ENCODE measurements around the gene ZNF362. TPM values are rescaled to one million over a fixed set of nuclear protein-coding genes. Genes with fewer than 3 reads are reported as not detected.

ZNF362 gene
- total and polyA plus RNA-seq, 2 of the 13 experiments (the other 11 are each of a cell fraction or from before 2014, with no cell fraction given), result 8.3 to 14.2 TPM

DNA sequence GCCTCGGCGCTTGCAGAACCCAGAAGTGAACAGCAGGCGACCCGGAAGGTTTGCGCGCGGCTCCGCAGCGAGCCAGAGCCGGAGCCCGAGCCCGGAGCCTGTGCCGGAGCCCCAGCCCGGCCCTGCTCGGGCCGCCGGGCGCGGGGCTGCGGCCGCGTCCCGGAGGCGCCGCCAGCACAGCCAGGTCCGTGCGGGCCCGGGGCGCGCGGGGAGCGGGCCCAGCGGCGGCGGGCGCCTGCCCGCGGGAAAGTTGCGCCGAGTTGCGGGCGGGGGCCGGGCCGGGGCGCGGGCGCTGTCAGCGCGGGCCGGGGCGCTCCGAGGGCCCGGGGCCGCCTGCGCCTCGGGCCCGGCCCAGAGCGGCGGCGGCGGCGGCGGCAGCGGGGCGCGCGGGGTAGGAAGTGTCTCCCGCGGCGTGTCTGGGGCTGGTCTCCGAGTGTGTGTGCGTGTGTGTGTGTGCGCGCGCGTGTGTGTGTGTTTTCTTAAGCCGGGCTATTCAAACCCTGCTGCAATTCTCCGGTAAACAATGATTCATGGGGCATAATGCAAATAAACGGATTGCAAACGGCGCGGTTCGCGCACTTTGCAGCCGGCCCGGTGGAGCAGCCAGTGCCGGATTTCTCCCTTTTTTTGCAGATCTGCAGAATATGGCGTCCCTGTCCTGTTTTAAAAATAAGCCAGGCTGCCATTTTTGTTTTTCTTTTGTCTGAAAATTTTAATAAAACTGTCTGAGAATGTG, at the start of gene ZNF362 (continued):
- TF ChIP-seq BCL6 (CRISPR knock-in tag; IDR thresholded peaks at IDR 0.05) (peak; percentile 21; the same call in 1 of the 2 replicates), ZNF33B (CRISPR knock-in tag; IDR thresholded peaks at IDR 0.05) (no peak), ZNF451 (CRISPR knock-in tag; IDR thresholded peaks at IDR 0.05) (no peak), TEAD2 (CRISPR knock-in tag; IDR thresholded peaks at IDR 0.05) (no peak), ZNF773 (CRISPR knock-in tag; IDR thresholded peaks at IDR 0.05; ENCODE audit: borderline replicate concordance) (no peak), ZNF746 (CRISPR knock-in tag; IDR thresholded peaks at IDR 0.05) (no peak), NCOA2 (CRISPR knock-in tag; IDR thresholded peaks at IDR 0.05) (no peak), TBP (CRISPR knock-in tag; IDR thresholded peaks at IDR 0.05) (no peak), NRL (CRISPR knock-in tag; IDR thresholded peaks at IDR 0.05; ENCODE audit: borderline replicate concordance) (no peak), SALL2 (CRISPR knock-in tag; IDR thresholded peaks at IDR 0.05) (0 out of 2 replicates have a peak, but pooled peaks have one; percentile 25), DPF2 (CRISPR knock-in tag; IDR thresholded peaks at IDR 0.05; ENCODE audit: borderline replicate concordance, low read depth) (no peak), JUND (CRISPR knock-in tag; IDR thresholded peaks at IDR 0.05) (peak; percentile 81), ZNF441 (CRISPR knock-in tag; IDR thresholded peaks at IDR 0.05; ENCODE audit: borderline replicate concordance) (peak; percentile 99), EEA1 (CRISPR knock-in tag; IDR thresholded peaks at IDR 0.05; ENCODE audit: borderline replicate concordance) (no peak), TP53 (CRISPR knock-in tag; conservative IDR thresholded peaks at IDR 0.05) (no peak), SOX13 (IDR thresholded peaks at IDR 0.05) (peak; percentile 51; the same call in 1 of the 2 replicates), SOX13 (CRISPR knock-in tag; conservative IDR thresholded peaks at IDR 0.05 in 1 of 2, IDR thresholded peaks at IDR 0.05 in 1 of 2) (peak in 1 of 2 experiments; percentile 32; a peak in 1 of 4 replicates), SMAD3 (CRISPR knock-in tag; IDR thresholded peaks at IDR 0.05) (no peak), HNF4G (IDR thresholded peaks at IDR 0.05; ENCODE audit: borderline replicate concordance, low read depth, low read length) (no peak; the same call in 1 of the 2 replicates), HNF4G (CRISPR knock-in tag; IDR thresholded peaks at IDR 0.05; ENCODE audit: borderline replicate concordance, low read depth) (no peak), KDM2A (CRISPR knock-in tag; IDR thresholded peaks at IDR 0.05; ENCODE audit: borderline replicate concordance, low read depth) (peak; percentile 66), ZNF747 (CRISPR knock-in tag; IDR thresholded peaks at IDR 0.05; ENCODE audit: borderline replicate concordance) (no peak), CHD4 (IDR thresholded peaks at IDR 0.05; ENCODE audit: borderline replicate concordance, low read length) (no peak)
- TF ChIP-seq, protein P1, sequence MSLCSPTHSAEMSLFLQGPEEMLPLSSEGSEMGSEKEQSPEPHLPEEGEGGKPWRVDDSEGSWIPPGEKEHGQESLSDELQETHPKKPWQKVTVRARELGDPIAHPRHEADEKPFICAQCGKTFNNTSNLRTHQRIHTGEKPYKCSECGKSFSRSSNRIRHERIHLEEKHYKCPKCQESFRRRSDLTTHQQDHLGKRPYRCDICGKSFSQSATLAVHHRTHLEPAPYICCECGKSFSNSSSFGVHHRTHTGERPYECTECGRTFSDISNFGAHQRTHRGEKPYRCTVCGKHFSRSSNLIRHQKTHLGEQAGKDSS (CRISPR knock-in tag; IDR thresholded peaks at IDR 0.05; ENCODE audit: borderline replicate concordance, low read depth), result peak; percentile 48; the same call in 1 of the 2 replicates
- TF ChIP-seq, protein P2, sequence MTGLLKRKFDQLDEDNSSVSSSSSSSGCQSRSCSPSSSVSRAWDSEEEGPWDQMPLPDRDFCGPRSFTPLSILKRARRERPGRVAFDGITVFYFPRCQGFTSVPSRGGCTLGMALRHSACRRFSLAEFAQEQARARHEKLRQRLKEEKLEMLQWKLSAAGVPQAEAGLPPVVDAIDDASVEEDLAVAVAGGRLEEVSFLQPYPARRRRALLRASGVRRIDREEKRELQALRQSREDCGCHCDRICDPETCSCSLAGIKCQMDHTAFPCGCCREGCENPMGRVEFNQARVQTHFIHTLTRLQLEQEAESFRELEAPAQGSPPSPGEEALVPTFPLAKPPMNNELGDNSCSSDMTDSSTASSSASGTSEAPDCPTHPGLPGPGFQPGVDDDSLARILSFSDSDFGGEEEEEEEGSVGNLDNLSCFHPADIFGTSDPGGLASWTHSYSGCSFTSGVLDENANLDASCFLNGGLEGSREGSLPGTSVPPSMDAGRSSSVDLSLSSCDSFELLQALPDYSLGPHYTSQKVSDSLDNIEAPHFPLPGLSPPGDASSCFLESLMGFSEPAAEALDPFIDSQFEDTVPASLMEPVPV (CRISPR knock-in tag; IDR thresholded peaks at IDR 0.05), result no peak
- TF ChIP-seq, protein P3, sequence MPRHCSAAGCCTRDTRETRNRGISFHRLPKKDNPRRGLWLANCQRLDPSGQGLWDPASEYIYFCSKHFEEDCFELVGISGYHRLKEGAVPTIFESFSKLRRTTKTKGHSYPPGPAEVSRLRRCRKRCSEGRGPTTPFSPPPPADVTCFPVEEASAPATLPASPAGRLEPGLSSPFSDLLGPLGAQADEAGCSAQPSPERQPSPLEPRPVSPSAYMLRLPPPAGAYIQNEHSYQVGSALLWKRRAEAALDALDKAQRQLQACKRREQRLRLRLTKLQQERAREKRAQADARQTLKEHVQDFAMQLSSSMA (CRISPR knock-in tag; IDR thresholded peaks at IDR 0.05), result no peak
- TF ChIP-seq, protein P4, sequence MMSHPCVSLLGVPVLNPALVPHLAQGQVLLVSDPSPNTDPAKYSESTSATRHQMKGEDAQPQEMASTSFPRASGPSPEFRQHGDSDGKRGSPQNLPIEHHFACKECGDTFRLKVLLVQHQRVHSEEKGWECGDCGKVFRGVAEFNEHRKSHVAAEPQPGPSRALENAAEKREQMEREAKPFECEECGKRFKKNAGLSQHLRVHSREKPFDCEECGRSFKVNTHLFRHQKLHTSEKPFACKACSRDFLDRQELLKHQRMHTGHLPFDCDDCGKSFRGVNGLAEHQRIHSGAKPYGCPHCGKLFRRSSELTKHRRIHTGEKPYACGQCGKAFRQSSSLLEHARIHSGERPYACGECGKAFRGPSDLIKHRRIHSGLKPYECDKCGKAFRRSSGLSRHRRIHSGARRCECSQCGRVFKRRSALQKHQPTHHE (CRISPR knock-in tag; IDR thresholded peaks at IDR 0.05; ENCODE audit: borderline replicate concordance), result no peak

All from HepG2 (cell line).